Fibroblast of the aortic adventitia (primary cell): ENCODE measurements around the gene LIMA1. TPM values are rescaled to one million over a fixed set of nuclear protein-coding genes. Genes with fewer than 3 reads are reported as not detected.
A peak's percentile ranks its signal among the peaks of the same experiment; 100 is the strongest.
"Not testable (repeated sequence)": the region's sequence is repeated elsewhere in the genome, so short reads cannot be mapped to it uniquely, and the experiment has no call there.

Source experiments
- DNase-seq: peaks from one replicate; pipeline ENCODE4 v3.0.0-alpha.2; 2010; ENCODE audit warnings: low read depth
- H3K4me3 ChIP-seq: 2 replicates; pipeline ENCODE4 v1.5.1; 2011; ENCODE audit warnings: low read depth, mild to moderate bottlenecking, control low read depth, low read length, moderate library complexity
- total RNA-seq: library from RNA; depleted of rRNA; stranded (reverse); fragments of >200 nt; gene quantifications from 2 replicates; pipeline ENCODE4 v1.2.3, GENCODE V29; 2012; ENCODE audit warnings: low replicate concordance
- TF ChIP-seq, protein P1 (sequence below): IDR thresholded peaks from 2 replicates; pipeline ENCODE4 v1.5.1; 2011; ENCODE audit warnings: mild to moderate bottlenecking, low read length, control low read depth, inconsistent platforms; ENCODE audit not compliant: insufficient read depth

Gene LIMA1
- total RNA-seq, 1 donor, result 229 TPM

DNA sequence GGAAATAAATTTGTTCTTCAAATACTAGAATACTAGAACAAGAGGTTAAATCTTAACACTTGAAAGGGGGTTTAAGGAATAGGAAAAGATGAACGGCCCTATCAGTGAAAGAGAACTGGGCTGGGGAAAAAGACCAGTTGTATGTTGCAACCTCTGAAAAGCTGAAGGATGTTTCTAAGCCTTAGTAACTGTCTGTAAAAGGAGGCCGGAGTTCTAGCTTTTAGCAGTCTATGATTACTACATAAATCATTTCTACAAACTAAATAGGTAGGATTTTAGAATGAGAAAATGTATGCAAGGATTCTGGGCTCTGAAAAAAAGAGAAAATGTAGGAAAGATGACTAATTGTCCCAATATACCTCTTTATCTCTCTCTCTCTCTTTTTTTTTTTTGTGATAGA, 121.1 kb downstream of the LIMA1 start:
- TF ChIP-seq, protein P1, sequence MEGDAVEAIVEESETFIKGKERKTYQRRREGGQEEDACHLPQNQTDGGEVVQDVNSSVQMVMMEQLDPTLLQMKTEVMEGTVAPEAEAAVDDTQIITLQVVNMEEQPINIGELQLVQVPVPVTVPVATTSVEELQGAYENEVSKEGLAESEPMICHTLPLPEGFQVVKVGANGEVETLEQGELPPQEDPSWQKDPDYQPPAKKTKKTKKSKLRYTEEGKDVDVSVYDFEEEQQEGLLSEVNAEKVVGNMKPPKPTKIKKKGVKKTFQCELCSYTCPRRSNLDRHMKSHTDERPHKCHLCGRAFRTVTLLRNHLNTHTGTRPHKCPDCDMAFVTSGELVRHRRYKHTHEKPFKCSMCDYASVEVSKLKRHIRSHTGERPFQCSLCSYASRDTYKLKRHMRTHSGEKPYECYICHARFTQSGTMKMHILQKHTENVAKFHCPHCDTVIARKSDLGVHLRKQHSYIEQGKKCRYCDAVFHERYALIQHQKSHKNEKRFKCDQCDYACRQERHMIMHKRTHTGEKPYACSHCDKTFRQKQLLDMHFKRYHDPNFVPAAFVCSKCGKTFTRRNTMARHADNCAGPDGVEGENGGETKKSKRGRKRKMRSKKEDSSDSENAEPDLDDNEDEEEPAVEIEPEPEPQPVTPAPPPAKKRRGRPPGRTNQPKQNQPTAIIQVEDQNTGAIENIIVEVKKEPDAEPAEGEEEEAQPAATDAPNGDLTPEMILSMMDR, result no peak
- peak; percentile 62 for DNase-seq
- H3K4me3 ChIP-seq, result no peak overlapping the region

DNA sequence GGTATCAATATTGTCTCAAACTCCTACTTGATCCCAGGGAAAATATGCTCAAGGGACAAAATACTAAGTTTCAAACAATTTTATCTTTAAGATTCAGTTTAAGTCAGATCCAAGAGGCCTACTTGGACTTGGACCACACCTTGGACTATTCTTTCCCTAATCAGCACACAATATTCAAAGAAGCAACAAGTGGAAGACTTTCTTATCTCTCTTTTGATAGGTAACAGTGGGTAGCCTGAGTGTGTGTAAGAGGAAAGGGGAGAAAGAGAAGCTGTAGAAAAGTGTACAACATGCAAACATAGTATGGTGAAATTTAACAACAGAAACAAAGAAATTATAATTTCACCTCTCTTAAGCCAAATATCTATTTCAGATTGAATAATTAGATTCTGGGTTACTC, 122.7 kb downstream of the LIMA1 start:
- DNase-seq, result no peak
- TF ChIP-seq, protein P1, result no peak
- H3K4me3 ChIP-seq, result no peak overlapping the region

DNA sequence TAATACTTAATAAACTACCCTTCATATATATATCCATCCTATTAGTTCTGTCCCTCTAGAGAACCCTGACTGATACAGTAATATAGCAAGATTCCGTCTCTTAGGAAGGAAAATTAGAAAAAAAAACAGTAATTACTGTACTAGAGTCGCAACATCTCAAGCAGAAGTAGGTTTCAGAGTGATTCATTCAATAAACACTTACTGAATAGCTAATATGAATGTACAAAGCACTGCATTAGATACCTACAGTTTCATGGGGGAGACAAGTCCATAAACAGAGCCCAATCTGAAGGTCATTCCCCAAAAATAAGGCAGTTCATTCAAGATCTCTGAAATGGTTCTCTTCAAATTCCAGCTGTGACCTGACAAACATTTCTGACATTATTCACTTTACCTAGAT, 126.1 kb downstream of the LIMA1 start:
- DNase-seq, result no peak
- TF ChIP-seq, protein P1, result no peak
- H3K4me3 ChIP-seq, result no peak overlapping the region

DNA sequence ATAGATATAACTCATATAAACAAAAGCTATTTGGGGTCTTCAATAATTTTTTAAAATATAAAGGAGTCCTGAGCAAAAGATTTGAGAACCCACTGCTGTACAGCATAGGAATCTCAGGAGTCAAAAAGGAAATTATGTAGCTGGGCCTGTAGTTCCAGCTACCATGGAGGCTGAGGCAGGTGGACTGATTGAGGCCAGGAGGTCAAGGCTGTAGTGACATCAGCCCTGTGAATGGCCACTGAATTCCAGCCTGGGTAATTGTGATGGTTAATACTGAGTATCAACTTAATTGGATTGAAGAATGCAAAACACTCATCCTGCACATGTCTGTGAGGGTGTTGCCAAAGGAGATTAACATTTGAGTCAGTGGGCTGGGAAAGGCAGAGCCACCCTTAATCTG, 126.7 kb downstream of the LIMA1 start:
- TF ChIP-seq, protein P1, result no peak
- DNase-seq, result no peak
- H3K4me3 ChIP-seq, result no peak overlapping the region

DNA sequence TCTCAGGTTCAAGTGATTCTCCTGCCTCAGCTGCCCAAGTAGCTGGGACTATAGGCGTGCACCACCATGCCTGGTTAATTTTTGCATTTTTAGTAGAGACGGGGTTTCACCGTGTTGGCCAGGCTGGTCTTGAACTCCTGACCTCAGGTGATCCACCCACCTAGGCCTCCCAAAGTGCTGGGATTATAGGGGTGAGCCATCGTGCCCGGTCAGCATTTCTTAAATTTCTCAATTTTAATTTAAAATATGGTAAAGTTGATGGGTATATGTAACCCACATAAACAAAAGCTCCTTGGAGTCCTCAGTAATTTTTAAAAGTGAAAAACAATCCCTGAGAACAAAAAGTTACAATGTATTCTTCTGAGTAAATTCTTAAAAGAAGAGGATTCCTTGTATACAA, 128.4 kb downstream of the LIMA1 start:
- H3K4me3 ChIP-seq, DNase-seq: not testable (repeated sequence)

DNA sequence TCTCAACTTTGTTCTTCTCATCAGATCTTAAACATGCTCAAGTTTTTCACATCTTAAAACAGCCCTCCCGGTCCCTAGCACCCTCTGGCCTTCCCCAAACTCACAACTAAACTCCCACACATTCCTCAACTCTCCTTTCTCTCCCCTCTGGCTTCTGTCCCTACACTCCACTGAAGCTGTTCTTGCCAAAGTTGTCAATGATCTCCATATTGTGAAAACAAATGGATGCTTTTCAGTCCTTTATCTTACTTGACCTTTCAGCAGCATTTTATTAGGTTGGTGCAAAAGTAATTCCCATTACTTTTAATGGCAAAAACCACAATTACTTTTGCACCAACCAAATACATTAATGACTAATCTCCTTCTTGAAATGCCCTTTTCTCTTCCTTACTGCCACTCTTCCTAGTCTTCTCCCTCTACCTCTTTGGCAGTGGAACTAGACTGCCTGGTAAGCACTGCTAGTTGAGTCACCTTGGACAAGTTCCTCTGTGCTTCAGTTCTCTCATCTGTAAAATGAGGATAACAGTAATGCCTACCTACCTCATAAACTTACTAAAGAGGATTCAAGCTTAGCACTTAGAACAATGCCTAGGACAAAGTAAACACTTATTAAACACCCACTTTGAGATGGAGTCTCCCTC, 132.2 kb downstream of the LIMA1 start:
- peak; percentile 51 for DNase-seq
- TF ChIP-seq, protein P1, result no peak
- no peak overlapping the region for H3K4me3 ChIP-seq

DNA sequence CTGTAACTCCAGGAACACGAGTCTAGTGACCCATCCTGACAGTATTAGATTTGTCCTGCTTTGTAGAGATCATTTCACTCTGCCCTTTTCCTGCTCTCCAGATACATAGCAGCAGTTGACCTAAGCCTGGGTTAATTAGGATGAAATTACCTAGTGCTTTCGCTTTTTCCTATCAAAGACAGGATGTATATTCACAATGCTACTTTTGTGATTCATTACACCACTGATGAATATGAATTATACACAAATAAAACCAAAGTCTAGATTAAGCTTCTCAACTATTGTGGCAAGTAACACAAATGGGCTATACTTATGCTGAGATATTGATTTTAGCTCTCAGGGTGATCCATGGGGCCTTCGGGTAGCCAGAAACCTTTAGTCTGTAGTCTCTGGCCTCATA, 134.0 kb downstream of the LIMA1 start:
- TF ChIP-seq, protein P1, result no peak
- DNase-seq, result no peak
- H3K4me3 ChIP-seq, result no peak overlapping the region

DNA sequence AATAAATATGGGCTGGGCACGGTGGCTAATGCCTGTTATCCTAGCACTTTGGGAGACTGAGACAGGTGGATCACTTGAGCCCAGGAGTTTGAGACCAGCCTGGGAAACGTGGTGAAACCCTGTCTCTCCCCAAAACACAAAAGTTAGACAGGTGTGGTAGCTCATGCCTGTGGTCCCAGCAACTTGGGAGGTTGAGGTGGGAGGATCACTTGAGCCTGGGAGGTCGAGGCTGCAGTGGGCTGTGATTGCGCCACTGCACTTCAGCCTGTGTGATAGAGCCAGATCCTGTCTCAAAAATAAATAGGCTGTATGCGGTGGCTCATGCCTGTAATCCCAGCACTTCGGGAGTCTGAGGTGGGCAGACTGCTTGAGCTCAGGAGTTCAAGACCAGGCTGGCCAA, 135.3 kb downstream of the LIMA1 start:
- not testable (repeated sequence) for DNase-seq, H3K4me3 ChIP-seq
